Measurements from ENCODE around the gene NAA15. TPM values are rescaled to one million over a fixed set of nuclear protein-coding genes. Genes with fewer than 3 reads are reported as not detected.

NAA15 gene
- total RNA-seq, 1 experiment from 2014 or later = 80.6 TPM

GRCh38 chr4:139282065-139282720 lies 19.1 kb upstream of the NAA15 start:
- CTCF ChIA-PET = interaction anchor here (0.6 to 1.5 kb wide), 6 partner anchors 19 to 196 kb away, joined by 3 to 6 read pairs (median 3); partner anchors contain the start of gene NAA15
- no peaks in the 10 kb centered on the region for H3K9me3 Mint-ChIP-seq (ENCODE audit: unreplicated experiment)
- intact Hi-C loops (cut with micrococcal nuclease) = loop anchor here (5.0 kb wide), 1 partner anchor 105 kb away; the partner anchor contains the start of gene ELF2
- TF ChIP-seq CTCF (IDR thresholded peaks at IDR 0.05; ENCODE audit: unreplicated experiment) = no peak
- no peaks in the 10 kb centered on the region for H3K4me1 Mint-ChIP-seq (ENCODE audit: insufficient read depth, unreplicated experiment)
- H3K4me3 Mint-ChIP-seq (ENCODE audit: unreplicated experiment) = no peak overlapping the region
- no peak overlapping the region for H3K27ac Mint-ChIP-seq (ENCODE audit: low read depth, unreplicated experiment)
- H3K36me3 Mint-ChIP-seq (ENCODE audit: insufficient read depth, unreplicated experiment) = peaks cover 1% of the 10 kb centered on the region
- no peaks in the 10 kb centered on the region for H3K27me3 Mint-ChIP-seq (ENCODE audit: insufficient read depth, unreplicated experiment)
- POLR2A ChIA-PET = interaction anchor here (0.6 to 1.4 kb wide), 8 partner anchors 12 to 146 kb away, joined by 3 to 6 read pairs (median 3); partner anchors contain the start of gene NDUFC1
- no TSS peak for BruUV-seq (replicated peaks)
- DNase-seq (ENCODE audit: unreplicated experiment) = no peak

DNA sequence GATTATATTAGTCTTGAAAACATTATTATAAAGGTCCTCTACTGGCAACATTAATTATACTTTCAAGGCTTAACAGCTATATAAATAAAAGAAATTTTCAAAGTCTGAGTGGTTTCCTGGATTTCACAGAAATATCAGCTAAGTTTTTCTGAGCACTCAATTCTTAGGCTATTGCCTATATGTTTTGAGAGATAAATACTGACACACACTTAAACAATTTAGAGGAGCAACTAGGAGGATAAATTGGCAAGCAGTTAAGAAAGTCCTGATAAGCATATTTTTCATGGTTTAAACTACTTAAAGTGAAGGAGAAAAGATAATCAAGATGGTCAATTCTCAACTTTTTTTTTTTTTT lies 18.6 kb upstream of the NAA15 start:
- intact Hi-C loops (cut with micrococcal nuclease) = loop anchor here (5.0 kb wide), 1 partner anchor 105 kb away; the partner anchor contains the start of gene ELF2
- POLR2A ChIA-PET = interaction anchor here (0.6 to 1.4 kb wide), 3 partner anchors 17 to 88 kb away, joined by 3 to 4 read pairs (median 4); no protein-coding TSS in a partner anchor
- BruUV-seq (replicated peaks) = no TSS peak
- Mint-ChIP-seq H3K9me3 (ENCODE audit: unreplicated experiment) (no peaks in the 10 kb centered on the region), H3K36me3 (ENCODE audit: insufficient read depth, unreplicated experiment) (peaks cover 6% of the 10 kb centered on the region), H3K4me1 (ENCODE audit: insufficient read depth, unreplicated experiment) (no peaks in the 10 kb centered on the region), H3K4me3 (ENCODE audit: unreplicated experiment) (no peak overlapping the region), H3K27me3 (ENCODE audit: insufficient read depth, unreplicated experiment) (no peaks in the 10 kb centered on the region), H3K27ac (ENCODE audit: low read depth, unreplicated experiment) (no peak overlapping the region)
- no peak for DNase-seq (ENCODE audit: unreplicated experiment)
- TF ChIP-seq CTCF (IDR thresholded peaks at IDR 0.05; ENCODE audit: unreplicated experiment) = no peak
- CTCF ChIA-PET = interaction anchor here (0.6 to 1.5 kb wide), 3 partner anchors 49 to 91 kb away, joined by 3 to 6 read pairs (median 4); no protein-coding TSS in a partner anchor

DNA sequence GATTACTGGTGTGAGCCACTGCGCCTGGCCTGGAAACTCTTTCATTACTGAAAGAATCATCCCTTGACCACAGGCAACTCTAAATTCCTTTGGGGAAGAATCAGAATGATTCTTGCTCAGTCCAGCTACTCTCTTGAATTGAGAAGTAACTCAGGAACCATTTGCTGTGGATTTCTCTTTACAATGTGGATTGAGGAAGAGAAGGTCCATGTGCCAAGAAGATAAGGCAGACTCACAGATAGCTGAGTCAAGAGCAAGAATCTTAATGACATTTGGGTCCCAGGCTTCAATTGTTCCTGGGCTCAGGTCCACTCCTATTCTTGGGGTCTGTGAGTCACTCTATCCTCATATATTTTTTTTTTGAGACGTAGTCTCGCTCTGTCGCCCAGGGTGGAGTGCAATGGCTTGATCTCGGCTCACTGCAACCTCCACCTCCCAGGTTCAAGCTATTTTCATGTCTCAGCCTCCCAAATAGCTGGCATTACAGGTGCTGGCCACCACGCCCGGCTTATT lies 15.1 kb upstream of the NAA15 start:
- ChIA-PET POLR2A (interaction anchor here (2.1 to 2.3 kb wide), 2 partner anchors 10 to 20 kb away, joined by 5 to 12 read pairs; no protein-coding TSS in a partner anchor), CTCF (interaction anchor here (0.6 to 2.0 kb wide), 3 partner anchors 10 to 1997 kb away, joined by 3 to 6 read pairs (median 4); no protein-coding TSS in a partner anchor)
- H3K27ac Mint-ChIP-seq (ENCODE audit: low read depth, unreplicated experiment) = no peak overlapping the region
- H3K4me3 Mint-ChIP-seq (ENCODE audit: unreplicated experiment) = no peak overlapping the region
- no peaks in the 10 kb centered on the region for H3K9me3 Mint-ChIP-seq (ENCODE audit: unreplicated experiment)
- BruUV-seq (replicated peaks) = no TSS peak
- no peaks in the 10 kb centered on the region for H3K27me3 Mint-ChIP-seq (ENCODE audit: insufficient read depth, unreplicated experiment)
- no peak for DNase-seq (ENCODE audit: unreplicated experiment)
- TF ChIP-seq CTCF (IDR thresholded peaks at IDR 0.05; ENCODE audit: unreplicated experiment) = no peak
- H3K4me1 Mint-ChIP-seq (ENCODE audit: insufficient read depth, unreplicated experiment) = no peaks in the 10 kb centered on the region
- H3K36me3 Mint-ChIP-seq (ENCODE audit: insufficient read depth, unreplicated experiment) = peaks cover 34% of the 10 kb centered on the region
- intact Hi-C loops (cut with micrococcal nuclease) = no loop called here
